DMS 273 (cell line): ENCODE results near the gene PIWIL4.

Experiments used
- DNase-seq: peaks from one replicate; lab custom pipeline; 2025; ENCODE audit not compliant: unreplicated experiment; lab: John Stamatoyannopoulos, UW

PIWIL4 gene

GRCh38 chr11:94567181-94567670 is at the start of gene PIWIL4:
PIWIL4 (plus strand) TSS chr11:94567368; CDS start chr11:94567519, 151 bp downstream.
- no peak for DNase-seq

DNA sequence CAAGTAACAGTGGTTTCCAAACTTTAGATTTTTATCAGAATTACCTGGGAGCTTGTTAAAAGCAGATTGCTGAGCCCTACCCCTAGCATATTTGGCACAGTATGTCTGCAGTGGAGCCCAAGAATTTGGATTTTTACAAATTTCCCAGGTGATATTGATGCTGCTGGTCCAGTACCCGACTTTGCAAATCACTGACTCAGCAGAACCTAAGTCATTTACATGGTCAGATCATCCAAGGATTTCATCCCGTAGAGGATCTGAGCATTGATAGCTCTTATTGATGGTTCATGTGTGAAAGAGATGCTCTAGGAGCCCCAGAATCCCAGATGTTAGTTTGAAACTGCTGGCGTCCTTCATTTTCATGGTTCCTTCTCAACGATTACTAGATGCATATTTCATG is 48.9 kb upstream of the PIWIL4 start:
- DNase-seq = no peak

DNA sequence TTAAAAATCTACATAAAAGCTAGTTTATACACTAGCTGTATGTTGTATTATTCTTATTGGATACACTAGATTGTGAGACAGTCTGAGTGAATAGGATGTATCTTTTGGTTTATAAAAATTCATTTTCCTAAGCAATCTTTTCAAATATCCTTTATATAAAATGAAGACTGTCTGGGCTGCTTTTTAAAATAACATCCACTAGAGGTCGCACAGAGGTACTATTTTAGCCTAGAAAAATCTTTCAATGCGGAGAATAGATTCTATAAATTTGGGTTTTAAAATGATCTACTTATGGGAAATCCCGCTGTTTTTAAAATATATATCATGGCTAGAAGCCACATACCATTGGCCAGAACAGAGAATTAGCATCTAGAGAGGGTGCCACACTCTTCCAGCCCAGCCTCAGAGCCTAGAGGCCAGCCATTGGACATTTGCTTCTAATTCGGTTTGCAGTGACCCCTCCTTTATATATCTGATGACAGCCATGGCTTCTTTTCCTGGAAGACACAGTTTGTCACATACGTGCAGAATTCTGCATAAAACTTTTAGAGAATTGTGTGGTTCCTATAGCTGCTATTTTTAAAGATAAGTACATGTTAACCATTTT is 47.6 kb upstream of the PIWIL4 start:
- DNase-seq = peak; percentile 52

- peak; percentile 6 for DNase-seq
Measured at GRCh38 chr11:94521684-94522083, 45.5 kb upstream of the PIWIL4 start.

- no peak for DNase-seq
Measured at GRCh38 chr11:94524341-94524740, 42.8 kb upstream of the PIWIL4 start.

GRCh38 chr11:94525546-94526324 is 41.4 kb upstream of the PIWIL4 start:
- peak; percentile 81 for DNase-seq

DNA sequence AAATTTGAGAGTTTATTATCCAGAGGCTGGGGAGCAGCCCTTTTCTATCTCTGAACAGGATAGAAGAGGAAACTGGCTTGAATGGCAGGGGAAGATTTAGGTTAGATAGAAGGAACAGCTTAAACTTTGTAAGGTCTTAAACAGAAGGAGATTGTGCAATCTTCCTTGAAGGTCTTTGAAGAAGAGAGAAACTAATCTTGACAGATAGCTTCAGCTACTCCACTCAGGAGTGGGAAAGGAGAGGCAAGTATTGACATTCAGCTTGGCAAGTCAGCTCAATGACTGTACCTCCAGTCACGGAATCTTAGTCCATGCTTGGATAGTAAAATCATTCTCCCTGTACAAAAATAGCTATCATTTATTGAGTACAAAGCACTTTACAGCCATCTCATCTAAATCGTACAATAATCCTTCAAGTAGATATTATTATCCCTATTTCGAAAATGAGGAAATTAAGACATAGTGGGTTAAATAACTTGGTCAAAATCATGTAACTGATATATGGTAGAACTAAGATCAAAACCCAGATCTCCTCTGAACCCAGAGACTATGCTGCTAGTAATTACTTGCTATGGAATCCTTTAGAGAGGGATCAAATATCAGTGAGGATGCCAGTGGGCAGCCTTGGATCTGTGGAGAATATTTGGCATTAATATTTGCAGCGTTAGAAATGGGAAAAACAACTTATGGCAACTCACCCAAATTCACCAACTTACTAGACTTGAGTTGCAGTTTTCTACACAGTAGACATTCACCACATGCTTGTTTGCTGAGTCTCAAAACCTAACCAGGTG is 40.3 kb upstream of the PIWIL4 start:
- DNase-seq = peak; percentile 3

GRCh38 chr11:94528551-94528950 is 38.6 kb upstream of the PIWIL4 start:
- no peak for DNase-seq

GRCh38 chr11:94532211-94532610 is 35.0 kb upstream of the PIWIL4 start:
- DNase-seq = no peak

GRCh38 chr11:94533206-94533605 is 34.0 kb upstream of the PIWIL4 start:
- no peak for DNase-seq

DNA sequence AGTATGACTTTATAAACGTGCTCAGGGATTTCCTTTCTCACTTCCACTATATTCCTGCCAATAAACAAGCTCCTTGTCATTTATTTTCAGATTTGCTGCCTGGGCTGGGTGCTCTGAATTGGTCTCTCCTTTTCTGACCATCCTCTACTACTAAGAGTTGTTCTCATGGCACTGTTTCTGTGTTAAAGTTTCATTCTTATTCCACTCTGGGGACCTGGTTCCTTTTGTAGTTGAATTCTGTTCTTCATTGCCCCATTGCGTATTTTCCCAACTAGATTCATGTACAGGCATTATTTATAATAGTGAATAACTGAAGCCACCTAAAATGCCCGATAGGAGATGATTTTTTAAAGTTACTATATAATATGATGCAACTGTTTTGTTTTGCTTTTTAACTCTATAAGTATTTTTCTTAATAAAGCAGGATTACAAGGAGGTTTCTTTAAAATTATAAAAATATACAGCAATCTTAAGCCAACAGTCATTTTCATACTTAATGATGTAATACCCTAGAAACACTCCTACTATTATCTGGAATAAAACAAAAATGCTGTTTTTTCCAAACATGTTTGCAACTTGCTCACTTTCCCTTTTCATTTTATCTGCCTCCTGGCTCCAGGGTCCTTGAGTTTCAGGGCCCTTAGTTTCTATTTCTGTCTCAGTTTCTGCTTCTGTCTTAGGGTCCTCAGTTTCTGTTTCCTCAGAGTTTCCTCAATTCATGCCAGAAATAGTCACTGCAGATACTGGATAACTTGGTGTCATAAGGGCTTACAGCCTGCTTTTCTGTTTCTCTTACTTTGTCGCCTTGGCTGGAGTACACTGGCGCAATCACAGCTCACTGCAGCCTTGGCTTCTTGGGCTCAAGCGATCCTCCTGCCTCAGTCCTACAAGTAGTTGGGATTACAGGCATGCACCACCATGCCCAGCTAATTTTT is 33.2 kb upstream of the PIWIL4 start:
- DNase-seq = no peak

DNA sequence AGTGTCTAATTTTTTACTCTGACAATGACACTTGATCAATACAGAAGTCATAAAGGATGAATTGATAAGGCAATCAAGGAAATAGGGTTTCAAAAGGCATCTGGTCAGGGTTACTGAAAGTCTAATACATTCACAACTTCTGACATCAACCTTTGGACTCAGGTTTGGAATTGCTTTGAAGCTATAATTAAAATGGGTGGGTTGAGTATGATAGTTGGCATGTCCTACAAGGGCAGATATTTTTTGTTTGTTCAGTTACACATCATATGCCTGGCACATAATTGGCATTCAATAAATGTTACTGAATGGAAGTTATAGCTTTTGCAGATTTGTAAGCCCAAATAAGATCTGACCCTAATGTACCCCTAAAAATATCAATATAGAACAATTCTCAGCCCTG is 30.8 kb upstream of the PIWIL4 start:
- no peak for DNase-seq

GRCh38 chr11:94537031-94537600 is 30.1 kb upstream of the PIWIL4 start:
- DNase-seq = no peak

- DNase-seq = no peak
Measured at GRCh38 chr11:94539420-94539819, 27.7 kb upstream of the PIWIL4 start.

DNA sequence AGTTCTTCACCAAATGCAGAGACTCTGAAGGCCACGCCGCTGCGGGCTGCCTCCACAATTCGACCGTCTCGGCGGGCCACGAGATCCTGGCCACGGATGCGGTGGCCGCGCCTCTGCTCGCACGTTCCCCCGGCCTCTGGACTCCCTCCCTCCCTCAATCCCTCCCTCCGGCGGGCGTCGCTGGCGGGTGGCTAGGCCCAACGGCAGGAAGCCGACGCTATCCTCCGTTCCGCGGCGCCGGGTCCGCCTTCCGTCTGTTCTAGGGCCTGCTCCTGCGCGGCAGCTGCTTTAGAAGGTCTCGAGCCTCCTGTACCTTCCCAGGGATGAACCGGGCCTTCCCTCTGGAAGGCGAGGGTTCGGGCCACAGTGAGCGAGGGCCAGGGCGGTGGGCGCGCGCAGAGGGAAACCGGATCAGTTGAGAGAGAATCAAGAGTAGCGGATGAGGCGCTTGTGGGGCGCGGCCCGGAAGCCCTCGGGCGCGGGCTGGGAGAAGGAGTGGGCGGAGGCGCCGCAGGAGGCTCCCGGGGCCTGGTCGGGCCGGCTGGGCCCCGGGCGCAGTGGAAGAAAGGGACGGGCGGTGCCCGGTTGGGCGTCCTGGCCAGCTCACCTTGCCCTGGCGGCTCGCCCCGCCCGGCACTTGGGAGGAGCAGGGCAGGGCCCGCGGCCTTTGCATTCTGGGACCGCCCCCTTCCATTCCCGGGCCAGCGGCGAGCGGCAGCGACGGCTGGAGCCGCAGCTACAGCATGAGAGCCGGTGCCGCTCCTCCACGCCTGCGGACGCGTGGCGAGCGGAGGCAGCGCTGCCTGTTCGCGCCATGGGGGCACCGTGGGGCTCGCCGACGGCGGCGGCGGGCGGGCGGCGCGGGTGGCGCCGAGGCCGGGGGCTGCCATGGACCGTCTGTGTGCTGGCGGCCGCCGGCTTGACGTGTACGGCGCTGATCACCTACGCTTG is 23.2 kb upstream of the PIWIL4 start, which contains the start of gene FUT4:
TSS of gene FUT4 (plus strand) at position 227 of the 951 bp plus-strand sequence. CDS start at position 440, 213 bp downstream.
- peak; percentile 89 for DNase-seq

DNA sequence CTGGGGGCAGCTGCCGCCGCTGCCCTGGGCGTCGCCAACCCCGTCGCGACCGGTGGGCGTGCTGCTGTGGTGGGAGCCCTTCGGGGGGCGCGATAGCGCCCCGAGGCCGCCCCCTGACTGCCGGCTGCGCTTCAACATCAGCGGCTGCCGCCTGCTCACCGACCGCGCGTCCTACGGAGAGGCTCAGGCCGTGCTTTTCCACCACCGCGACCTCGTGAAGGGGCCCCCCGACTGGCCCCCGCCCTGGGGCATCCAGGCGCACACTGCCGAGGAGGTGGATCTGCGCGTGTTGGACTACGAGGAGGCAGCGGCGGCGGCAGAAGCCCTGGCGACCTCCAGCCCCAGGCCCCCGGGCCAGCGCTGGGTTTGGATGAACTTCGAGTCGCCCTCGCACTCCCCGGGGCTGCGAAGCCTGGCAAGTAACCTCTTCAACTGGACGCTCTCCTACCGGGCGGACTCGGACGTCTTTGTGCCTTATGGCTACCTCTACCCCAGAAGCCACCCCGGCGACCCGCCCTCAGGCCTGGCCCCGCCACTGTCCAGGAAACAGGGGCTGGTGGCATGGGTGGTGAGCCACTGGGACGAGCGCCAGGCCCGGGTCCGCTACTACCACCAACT is 22.4 kb upstream of the PIWIL4 start:
- no peak for DNase-seq

DNA sequence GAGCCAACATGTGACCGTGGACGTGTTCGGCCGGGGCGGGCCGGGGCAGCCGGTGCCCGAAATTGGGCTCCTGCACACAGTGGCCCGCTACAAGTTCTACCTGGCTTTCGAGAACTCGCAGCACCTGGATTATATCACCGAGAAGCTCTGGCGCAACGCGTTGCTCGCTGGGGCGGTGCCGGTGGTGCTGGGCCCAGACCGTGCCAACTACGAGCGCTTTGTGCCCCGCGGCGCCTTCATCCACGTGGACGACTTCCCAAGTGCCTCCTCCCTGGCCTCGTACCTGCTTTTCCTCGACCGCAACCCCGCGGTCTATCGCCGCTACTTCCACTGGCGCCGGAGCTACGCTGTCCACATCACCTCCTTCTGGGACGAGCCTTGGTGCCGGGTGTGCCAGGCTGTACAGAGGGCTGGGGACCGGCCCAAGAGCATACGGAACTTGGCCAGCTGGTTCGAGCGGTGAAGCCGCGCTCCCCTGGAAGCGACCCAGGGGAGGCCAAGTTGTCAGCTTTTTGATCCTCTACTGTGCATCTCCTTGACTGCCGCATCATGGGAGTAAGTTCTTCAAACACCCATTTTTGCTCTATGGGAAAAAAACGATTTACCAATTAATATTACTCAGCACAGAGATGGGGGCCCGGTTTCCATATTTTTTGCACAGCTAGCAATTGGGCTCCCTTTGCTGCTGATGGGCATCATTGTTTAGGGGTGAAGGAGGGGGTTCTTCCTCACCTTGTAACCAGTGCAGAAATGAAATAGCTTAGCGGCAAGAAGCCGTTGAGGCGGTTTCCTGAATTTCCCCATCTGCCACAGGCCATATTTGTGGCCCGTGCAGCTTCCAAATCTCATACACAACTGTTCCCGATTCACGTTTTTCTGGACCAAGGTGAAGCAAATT is 21.7 kb upstream of the PIWIL4 start:
- DNase-seq = peak; percentile 14

DNA sequence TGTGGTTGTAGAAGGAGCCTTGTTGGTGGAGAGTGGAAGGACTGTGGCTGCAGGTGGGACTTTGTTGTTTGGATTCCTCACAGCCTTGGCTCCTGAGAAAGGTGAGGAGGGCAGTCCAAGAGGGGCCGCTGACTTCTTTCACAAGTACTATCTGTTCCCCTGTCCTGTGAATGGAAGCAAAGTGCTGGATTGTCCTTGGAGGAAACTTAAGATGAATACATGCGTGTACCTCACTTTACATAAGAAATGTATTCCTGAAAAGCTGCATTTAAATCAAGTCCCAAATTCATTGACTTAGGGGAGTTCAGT is 21.1 kb upstream of the PIWIL4 start:
- DNase-seq = no peak
